NCI-H128 (cell line): ENCODE data around the gene DENND1A.
A peak's percentile ranks its signal among the peaks of the same experiment; 100 is the strongest.

ENCODE experiments used
- DNase-seq: peaks from one replicate; lab custom pipeline; 2025; ENCODE audit not compliant: unreplicated experiment; lab: John Stamatoyannopoulos, UW

The DENND1A gene

DNA sequence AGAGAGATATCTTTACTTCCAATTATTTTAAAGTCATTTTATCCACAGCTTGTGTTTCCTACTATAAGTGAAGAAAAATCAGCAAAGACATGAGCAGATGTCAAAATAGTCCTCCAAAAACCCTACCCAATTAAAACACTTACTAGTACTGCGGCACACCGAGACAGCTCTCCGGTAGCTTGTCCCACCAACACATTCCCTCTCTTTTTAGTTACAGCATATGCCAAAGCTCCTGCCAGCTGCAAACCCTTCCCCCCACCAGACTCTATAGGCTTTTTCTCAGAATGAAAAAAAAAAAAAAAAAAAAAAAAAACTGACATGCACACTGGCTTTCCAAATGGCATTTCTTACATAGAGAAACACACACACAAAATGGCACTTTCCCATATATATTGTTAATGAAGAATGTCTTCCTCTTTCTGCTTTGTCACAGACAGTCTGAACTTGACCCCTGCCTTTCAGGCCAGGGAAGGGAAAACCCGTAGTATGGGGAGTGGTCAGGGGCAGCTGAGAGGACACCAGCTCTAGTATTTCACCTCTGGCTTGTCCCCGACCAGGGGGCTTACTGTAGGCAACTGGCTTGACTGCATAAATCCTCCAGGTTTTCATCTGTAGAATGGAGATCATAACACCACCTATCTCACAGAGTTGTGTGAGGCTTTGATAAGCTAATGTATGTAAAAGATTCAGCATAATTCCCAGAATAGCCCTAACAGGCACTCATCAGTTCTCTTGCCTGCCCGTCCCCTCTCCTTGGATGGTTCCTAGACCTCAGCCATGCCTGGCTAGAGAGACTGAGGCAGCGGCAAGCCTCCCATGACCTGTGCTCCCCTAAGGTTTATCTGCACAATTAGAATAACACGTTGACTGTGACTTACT lies 340.3 kb downstream of the DENND1A start:
- DNase-seq: no peak

- no peak for DNase-seq
Measured at GRCh38 chr9:123586275-123586674, 343.7 kb downstream of the DENND1A start.

GRCh38 chr9:123584202-123585176 lies 345.4 kb downstream of the DENND1A start:
- DNase-seq: no peak

GRCh38 chr9:123583646-123584045 lies 346.3 kb downstream of the DENND1A start:
- DNase-seq: no peak

- no peak for DNase-seq
Measured at GRCh38 chr9:123571240-123571639, 358.7 kb downstream of the DENND1A start.

GRCh38 chr9:123568691-123569688 lies 360.9 kb downstream of the DENND1A start:
- peak; percentile 40 for DNase-seq

- no peak for DNase-seq
Measured at GRCh38 chr9:123567013-123567412, 362.9 kb downstream of the DENND1A start.

DNA sequence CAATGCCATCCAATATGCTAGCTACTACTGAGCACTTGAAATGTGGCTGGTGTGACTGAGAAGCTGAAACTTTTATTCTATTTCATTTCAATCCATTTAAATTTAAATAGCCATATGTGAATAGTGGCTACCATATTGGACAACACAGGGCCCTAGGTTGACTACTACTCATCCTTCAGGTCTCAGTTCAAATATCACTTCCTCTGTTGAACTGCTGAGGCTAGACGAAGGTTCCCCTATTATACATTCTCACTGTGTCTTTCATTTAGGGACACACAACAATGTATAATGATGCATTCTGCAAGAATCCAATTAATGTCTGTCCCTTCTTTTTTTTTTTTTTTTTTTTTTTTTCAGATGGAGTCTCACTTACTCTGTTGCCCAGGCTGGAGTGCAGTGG lies 365.3 kb downstream of the DENND1A start:
- DNase-seq: no peak

DNA sequence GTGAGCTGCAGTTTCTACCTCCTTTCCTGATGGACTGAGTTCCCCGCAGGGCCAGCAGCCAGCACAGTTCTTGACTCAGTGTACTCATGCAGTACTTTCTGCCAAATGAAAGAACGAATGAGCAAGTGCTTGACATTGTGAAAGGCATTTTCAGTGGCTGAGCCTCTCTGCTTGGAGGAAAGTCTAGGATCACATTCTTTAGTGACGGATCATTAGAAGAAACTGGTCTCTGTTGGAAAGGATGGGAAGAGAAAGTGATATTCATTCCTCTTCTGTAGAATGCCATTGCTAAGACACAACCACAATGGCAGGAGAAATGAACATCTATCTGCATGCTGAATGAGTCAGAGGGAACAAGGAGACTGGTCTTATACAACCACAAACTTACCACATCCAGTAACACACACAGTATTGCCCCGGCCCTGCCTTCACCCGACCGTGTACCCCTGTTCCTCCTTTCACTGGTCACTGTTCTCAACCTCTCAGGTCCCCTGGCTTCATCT lies 367.0 kb downstream of the DENND1A start:
- no peak for DNase-seq

DNA sequence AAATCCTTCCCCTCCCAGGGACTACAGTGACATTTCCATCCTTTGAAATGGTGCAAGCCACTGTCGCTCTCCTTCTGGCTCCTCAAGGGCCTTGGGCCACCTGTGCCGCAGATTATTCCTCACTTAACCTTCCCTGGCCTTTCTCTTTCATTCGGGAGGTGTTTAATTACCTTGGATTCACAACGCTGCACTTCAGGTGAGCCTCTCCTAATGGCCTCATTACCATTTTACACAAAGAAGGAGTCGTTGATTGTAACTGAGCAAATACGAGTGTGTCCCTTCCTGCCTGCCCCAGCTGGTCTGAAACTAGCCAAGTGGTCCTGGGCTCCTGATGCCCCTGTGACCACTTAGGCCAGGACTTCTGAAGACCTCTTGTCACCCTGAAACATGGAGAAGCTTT lies 368.9 kb downstream of the DENND1A start:
- peak; percentile 26 for DNase-seq

DNA sequence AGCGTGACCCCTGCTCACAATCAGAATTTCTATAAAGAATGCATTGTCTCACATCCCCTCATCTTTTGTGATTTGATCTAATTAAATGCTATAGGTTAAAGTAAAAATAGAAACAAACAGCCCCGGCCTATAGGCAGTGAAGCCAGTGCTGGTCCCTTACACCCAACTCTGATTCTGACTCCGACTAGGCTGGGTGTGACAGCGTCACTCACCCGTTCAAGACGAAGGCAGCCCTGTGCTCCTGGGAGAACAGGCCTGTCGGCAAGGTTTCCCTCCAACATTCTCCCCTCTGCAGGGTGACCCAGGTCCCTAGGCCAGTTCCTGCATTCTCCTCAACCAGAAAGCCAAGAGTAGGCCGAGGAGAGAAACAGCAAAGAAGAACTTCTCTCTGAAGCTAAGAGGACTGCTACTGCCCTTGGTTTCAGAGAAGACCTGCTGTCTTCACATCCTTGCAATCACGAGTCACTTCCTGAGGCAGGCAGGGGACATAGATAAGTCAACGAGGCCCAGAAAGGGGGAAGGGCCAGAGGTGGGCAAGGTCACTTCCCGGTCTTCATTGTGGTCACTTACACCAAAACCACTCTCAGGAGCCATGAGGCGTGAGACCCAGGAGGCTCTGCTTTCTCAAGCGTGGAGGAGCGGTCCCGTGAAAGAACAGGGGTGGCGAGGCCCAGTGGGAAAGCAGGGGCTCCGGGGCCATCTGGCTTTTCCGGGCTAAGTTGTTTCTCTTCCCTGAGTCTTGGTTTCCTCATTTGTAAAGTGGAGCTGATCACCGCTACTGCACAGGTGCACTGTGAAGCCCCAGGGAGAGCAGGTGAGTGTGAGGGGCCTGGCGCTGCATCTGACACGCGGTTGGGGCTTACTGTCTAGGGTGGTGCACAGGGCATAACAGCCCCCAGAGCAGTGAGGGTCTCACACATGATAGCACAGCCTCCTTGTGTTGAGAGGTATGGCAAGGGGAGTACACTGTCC lies 373.2 kb downstream of the DENND1A start:
- DNase-seq: no peak

DNA sequence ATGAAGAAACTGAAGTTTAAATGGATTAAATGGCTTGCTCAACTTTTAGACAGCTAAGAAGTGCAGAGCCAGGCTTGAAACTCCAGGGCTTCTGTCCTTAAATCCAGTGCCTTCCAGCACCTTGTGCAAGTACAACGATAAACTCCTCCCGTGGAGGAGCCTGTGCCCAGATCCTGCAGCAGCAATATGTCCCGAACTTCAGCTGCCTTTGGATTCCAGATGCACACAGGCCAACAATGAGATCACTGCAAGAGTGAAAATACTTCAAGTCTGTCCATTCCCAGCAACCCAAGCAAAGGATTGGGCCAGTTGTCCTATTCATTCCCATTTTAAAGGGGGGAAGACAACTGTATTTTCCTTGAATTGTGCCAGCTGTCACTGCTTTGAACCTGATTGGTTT lies 374.3 kb downstream of the DENND1A start:
- DNase-seq: no peak

- DNase-seq: no peak
Measured at GRCh38 chr9:123552530-123552929, 377.4 kb downstream of the DENND1A start.

DNA sequence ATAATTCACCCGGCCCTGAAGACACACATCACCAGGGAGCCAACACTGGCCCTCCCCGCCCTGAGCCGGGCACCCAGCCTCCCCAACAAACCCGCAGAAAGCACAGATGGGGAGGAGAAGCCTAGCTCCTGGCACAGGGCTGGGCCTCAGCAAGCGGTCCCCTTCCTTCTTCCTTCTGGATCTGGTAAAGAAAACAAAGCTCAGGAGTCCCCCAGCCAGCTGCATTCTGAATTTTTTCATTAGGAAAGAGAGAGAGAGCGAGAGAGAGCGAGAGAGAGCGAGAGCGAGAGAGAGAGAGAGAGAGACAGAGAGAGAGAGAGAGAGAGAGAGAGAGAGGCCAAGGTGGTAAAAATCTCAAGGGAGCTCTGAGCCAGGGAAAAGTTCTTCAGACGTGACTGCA lies 378.2 kb downstream of the DENND1A start:
- no peak for DNase-seq

DNA sequence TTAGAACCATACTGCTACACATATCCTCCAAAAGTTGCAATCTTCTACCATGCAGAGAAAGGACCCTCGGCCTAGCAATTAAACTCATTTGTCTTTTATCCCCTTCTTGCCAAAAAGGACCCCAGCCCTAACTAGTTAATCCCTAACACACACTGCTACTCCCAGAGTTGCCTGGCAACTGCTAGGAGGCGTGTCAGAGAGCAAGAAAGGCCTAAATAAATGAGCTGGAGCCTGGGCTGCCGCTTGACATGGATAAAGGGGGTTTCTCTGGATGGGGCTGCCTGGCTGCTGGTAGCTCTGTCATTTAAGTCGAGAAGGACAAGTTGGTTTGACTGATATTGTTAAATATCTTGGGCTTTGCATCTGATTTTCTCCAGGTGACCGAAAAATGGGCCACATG lies 379.1 kb downstream of the DENND1A start:
- peak; percentile 19 for DNase-seq

DNA sequence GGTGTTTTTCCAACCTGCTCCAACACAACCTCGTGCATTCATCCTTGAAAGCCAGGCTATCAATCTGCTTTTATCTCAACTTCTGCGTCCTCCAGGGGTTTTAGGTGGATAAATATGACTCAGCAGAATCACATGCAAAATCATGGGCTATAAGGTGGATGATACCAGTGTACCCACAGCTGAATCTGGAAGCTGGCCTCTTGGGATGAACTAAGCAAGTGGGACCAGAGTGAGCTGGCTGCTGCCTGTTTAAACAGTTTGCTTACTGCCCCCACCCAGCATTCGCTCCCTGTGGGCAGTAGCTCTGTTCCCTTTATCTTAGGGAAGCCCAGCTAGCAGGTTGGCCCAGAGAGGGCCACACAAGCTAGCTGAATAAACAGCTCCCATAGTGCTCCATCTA lies 379.9 kb downstream of the DENND1A start:
- peak; percentile 15 for DNase-seq

- no peak for DNase-seq
Measured at GRCh38 chr9:123548741-123549545, 381.0 kb downstream of the DENND1A start.
